OCI-LY1 (cell line): ENCODE results near the gene MAGEA2.
"Not testable (repeated sequence)": the region's sequence is repeated elsewhere in the genome, so short reads cannot be mapped to it uniquely, and the experiment has no call there.

ENCODE experiments used
- H2AFZ ChIP-seq: fragments of 200-600 bp; sonication (generic), shearing (Covaris generic); 2 replicates; pipeline ENCODE4 v1.6.0; 2014; ENCODE audit warnings: antibody characterized with exemption, mild to moderate bottlenecking, low read length
- H3F3A ChIP-seq: fragments of 200-600 bp; sonication (generic), shearing (Covaris generic); 2 replicates; pipeline ENCODE4 v1.6.0; 2014; ENCODE audit warnings: mild to moderate bottlenecking, antibody characterized with exemption, low read length, moderate library complexity; ENCODE audit not compliant: insufficient read depth
- H3K27ac ChIP-seq: fragments of 200-600 bp; sonication (generic); 2 replicates; pipeline ENCODE4 v1.5.1; 2014; ENCODE audit warnings: low read length, mixed run types, mild to moderate bottlenecking, low read depth; ENCODE audit not compliant: poor library complexity, severe bottlenecking
- H3K27me3 ChIP-seq: fragments of 200-600 bp; sonication (generic); 2 replicates; pipeline ENCODE4 v1.6.0; 2014; ENCODE audit warnings: antibody characterized with exemption, mild to moderate bottlenecking, low read length, moderate library complexity; ENCODE audit not compliant: insufficient read depth
- H3K36me3 ChIP-seq: fragments of 200-600 bp; sonication (generic); 2 replicates; pipeline ENCODE4 v1.6.1; 2014; ENCODE audit warnings: mild to moderate bottlenecking, antibody characterized with exemption, low read length, moderate library complexity, mixed read lengths; ENCODE audit not compliant: insufficient read depth
- H3K4me1 ChIP-seq: fragments of 200-600 bp; sonication (generic); 2 replicates; pipeline ENCODE4 v1.5.1; 2014; ENCODE audit warnings: mild to moderate bottlenecking, low read length, moderate library complexity; ENCODE audit not compliant: insufficient read depth, severe bottlenecking
- H3K4me2 ChIP-seq: fragments of 200-600 bp; sonication (generic), shearing (Covaris generic); 2 replicates; pipeline ENCODE4 v1.6.1; 2014; ENCODE audit warnings: low read length
- H3K4me3 ChIP-seq: fragments of 200-600 bp; sonication (generic); 2 replicates; pipeline ENCODE4 v1.5.1; 2014; ENCODE audit warnings: low read length, low read depth, mild to moderate bottlenecking, mixed read lengths; ENCODE audit not compliant: poor library complexity, severe bottlenecking
- H3K79me2 ChIP-seq: fragments of 200-600 bp; shearing (Covaris generic); 2 replicates; pipeline ENCODE4 v1.6.1; 2016; ENCODE audit warnings: mixed run types, low read length, mixed read lengths; ENCODE audit not compliant: insufficient read depth
- H3K9ac ChIP-seq: fragments of 200-600 bp; sonication (generic), shearing (Covaris generic); 2 replicates; pipeline ENCODE4 v1.6.1; 2014; ENCODE audit warnings: mild to moderate bottlenecking, low read length, mixed read lengths
- H3K9me2 ChIP-seq: fragments of 200-600 bp; sonication (generic), shearing (Covaris generic); 2 replicates; pipeline ENCODE4 v1.6.1; 2014; ENCODE audit warnings: low read depth, mild to moderate bottlenecking, low read length, mixed read lengths
- H3K9me3 ChIP-seq: fragments of 200-600 bp; shearing (Covaris generic); 2 replicates; pipeline ENCODE4 v1.6.1; 2014; ENCODE audit warnings: low read length, mixed read lengths
- H4K20me1 ChIP-seq: fragments of 200-600 bp; sonication (generic), shearing (Covaris generic); 2 replicates; pipeline ENCODE4 v1.6.0; 2016; ENCODE audit warnings: mild to moderate bottlenecking, low read length; ENCODE audit not compliant: insufficient read depth
- EZH2 ChIP-seq: fragments of 200-600 bp; sonication (generic), shearing (Covaris generic); IDR thresholded peaks from 2 replicates; pipeline ENCODE4 v1.8.0; 2017; ENCODE audit warnings: borderline replicate concordance, mixed run types, mild to moderate bottlenecking, antibody characterized with exemption, low read length, moderate library complexity, mixed read lengths
- TF ChIP-seq, protein P1 (sequence below): fragments of 200-600 bp; sonication (generic), shearing (Covaris generic); IDR thresholded peaks from 2 replicates; pipeline ENCODE4 v1.5.1; 2017; ENCODE audit warnings: mild to moderate bottlenecking, antibody characterized with exemption, low read length, moderate library complexity, mixed read lengths

The MAGEA2 gene

DNA sequence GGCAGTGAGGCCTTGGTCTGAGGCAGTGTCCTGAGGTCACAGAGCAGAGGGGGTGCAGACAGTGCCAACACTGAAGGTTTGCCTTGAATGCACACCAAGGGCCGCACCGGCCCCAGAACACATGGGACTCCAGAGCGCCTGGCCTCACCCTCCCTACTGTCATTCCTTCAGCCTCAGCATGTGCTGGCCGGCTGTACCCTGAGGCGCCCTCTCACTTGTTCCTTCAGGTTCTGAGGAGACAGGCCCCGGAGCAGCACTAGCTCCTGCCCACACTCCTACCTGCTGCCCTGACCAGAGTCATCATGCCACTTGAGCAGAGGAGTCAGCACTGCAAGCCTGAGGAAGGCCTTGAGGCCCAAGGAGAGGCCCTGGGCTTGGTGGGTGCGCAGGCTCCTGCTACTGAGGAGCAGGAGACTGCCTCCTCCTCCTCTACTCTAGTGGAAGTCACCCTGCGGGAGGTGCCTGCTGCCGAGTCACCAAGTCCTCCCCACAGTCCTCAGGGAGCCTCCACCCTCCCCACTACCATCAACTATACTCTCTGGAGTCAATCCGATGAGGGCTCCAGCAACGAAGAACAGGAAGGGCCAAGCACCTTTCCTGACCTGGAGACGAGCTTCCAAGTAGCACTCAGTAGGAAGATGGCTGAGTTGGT is 17.7 kb downstream of the MAGEA2 start:
- no peaks in the 10 kb centered on the region for H3K9me3 ChIP-seq
- no peaks in the 10 kb centered on the region for H3K79me2 ChIP-seq
- no peaks in the 10 kb centered on the region for H3K36me3 ChIP-seq
- H3K27me3 ChIP-seq = no peaks in the 10 kb centered on the region
- no peak overlapping the region for H2AFZ ChIP-seq
- no peaks in the 10 kb centered on the region for H3K4me1 ChIP-seq
- no peak overlapping the region for H3K9ac ChIP-seq
- no peak overlapping the region for H3K4me2 ChIP-seq
- H4K20me1 ChIP-seq = no peaks in the 10 kb centered on the region
- H3K27ac ChIP-seq = no peak overlapping the region
- TF ChIP-seq, protein P1, sequence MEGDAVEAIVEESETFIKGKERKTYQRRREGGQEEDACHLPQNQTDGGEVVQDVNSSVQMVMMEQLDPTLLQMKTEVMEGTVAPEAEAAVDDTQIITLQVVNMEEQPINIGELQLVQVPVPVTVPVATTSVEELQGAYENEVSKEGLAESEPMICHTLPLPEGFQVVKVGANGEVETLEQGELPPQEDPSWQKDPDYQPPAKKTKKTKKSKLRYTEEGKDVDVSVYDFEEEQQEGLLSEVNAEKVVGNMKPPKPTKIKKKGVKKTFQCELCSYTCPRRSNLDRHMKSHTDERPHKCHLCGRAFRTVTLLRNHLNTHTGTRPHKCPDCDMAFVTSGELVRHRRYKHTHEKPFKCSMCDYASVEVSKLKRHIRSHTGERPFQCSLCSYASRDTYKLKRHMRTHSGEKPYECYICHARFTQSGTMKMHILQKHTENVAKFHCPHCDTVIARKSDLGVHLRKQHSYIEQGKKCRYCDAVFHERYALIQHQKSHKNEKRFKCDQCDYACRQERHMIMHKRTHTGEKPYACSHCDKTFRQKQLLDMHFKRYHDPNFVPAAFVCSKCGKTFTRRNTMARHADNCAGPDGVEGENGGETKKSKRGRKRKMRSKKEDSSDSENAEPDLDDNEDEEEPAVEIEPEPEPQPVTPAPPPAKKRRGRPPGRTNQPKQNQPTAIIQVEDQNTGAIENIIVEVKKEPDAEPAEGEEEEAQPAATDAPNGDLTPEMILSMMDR = no peak
- no peak for TF ChIP-seq EZH2
- H3K4me3 ChIP-seq = no peak overlapping the region
- no peaks in the 10 kb centered on the region for H3K9me2 ChIP-seq
- H3F3A ChIP-seq = no peaks in the 10 kb centered on the region

DNA sequence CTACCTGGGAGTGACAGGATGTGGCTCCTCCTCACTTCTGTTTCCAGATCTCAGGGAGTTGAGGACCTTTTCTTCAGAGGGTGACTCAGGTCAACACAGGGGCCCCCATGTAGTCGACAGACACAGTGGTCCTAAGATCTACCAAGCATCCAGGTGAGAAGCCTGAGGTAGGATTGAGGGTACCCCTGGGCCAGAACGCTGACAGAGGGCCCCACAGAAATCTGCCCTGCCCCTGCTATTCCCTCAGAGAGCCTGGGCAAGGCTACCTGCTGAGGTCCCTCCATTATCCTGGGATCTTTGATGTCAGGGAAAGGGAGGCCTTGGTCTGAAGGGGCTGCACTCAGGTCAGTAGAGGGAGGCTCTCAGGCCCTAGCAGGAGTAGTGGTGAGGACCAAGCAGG is 18.5 kb downstream of the MAGEA2 start:
- H3K4me2 ChIP-seq = no peak overlapping the region
- TF ChIP-seq, protein P1 = no peak

DNA sequence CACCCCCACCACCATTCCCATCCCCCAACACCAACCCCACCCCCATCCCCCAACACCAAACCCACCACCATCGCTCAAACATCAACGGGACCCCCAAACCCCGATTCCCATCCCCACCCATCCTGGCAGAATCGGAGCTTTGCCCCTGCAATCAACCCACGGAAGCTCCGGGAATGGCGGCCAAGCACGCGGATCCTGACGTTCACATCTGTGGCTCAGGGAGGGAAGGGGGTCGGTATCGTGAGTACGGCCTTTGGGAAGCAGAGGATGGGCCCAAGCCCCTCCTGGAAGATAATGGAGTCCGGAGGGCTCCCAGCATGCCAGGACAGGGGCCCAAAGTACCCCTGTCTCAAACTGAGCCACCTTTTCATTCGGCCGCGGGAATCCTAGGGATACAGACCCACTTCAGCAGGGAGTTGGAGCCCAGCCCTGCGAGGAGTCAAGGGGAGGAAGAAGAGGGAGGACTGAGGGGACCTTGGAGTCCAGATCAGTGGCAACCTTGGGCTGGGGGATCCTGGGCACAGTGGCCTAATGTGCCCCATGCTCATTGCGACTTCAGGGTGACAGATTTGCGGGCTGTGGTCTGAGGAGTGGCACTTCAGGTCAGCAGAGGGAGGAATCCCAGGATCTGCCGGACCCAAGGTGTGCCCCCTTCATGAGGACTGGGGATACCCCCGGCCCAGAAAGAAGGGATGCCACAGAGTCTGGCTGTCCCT is 19.3 kb downstream of the MAGEA2 start:
- not testable (repeated sequence) for H3K4me1 ChIP-seq, H4K20me1 ChIP-seq, H3K27ac ChIP-seq, H3K27me3 ChIP-seq, H3F3A ChIP-seq, H3K79me2 ChIP-seq, H3K9me2 ChIP-seq, H3K9ac ChIP-seq, H3K4me2 ChIP-seq, H2AFZ ChIP-seq, H3K36me3 ChIP-seq, H3K4me3 ChIP-seq, H3K9me3 ChIP-seq

More for the DNA sequence above, 18.5 kb downstream of the MAGEA2 start:
- H3K79me2 ChIP-seq = no peaks in the 10 kb centered on the region
- no peaks in the 10 kb centered on the region for H3K9me3 ChIP-seq
- H3K27ac ChIP-seq = no peak overlapping the region
- no peaks in the 10 kb centered on the region for H3K36me3 ChIP-seq
- no peaks in the 10 kb centered on the region for H3K27me3 ChIP-seq
- no peak overlapping the region for H2AFZ ChIP-seq
- H3K9ac ChIP-seq = no peak overlapping the region
- H3K4me3 ChIP-seq = no peak overlapping the region
- no peaks in the 10 kb centered on the region for H3K9me2 ChIP-seq
- no peaks in the 10 kb centered on the region for H3K4me1 ChIP-seq
- no peaks in the 10 kb centered on the region for H3F3A ChIP-seq
- H4K20me1 ChIP-seq = no peaks in the 10 kb centered on the region
